Measurements from ENCODE around the gene CEP57. TPM values are rescaled to one million over a fixed set of nuclear protein-coding genes. Genes with fewer than 3 reads are reported as not detected.

The CEP57 gene
- total RNA-seq: 37.3 and 40.8 TPM in 2 replicates

DNA sequence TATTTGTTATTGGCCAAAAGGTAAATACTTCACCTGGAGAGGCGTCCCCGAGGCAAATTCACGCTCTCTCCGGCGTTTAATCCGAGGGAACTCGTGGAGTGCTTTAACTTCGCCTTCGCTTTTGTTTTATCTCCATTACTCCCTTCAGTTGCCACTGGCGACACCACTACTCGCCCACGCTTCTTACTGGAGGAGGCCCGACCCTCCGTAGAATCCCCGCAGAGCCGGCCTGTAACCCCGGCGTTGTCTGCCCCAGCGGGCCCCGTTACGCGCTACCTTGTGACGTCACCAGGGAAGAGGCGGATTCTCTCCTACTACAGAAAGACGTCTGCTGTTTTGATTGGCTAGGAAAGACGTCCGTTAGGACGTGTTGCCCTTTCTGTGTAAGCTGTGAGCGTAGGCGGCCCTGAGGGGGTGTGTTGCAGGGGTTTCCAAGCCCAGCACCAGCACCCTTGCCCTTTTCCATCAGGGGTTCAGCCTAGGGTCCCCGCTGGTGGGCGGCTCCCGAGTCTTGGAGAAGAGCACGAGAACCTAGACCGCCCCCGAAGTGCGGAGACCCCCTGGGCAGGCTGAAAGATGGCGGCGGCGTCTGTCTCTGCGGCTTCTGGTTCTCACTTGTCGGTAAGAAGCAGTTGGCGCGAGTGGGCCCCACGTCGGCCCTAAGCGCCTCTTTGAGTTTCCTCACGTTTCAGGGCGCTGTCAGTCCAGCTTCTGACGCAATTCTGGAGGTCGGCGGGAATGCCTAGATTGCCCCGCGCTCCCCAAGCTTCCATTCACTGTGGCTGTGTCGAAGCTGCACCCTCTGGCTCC, at the start of gene CEP57:
TSS of gene CEP57 (plus strand) at position 376 of the 810 bp plus-strand sequence. CDS start at position 577, 201 bp downstream.

DNA sequence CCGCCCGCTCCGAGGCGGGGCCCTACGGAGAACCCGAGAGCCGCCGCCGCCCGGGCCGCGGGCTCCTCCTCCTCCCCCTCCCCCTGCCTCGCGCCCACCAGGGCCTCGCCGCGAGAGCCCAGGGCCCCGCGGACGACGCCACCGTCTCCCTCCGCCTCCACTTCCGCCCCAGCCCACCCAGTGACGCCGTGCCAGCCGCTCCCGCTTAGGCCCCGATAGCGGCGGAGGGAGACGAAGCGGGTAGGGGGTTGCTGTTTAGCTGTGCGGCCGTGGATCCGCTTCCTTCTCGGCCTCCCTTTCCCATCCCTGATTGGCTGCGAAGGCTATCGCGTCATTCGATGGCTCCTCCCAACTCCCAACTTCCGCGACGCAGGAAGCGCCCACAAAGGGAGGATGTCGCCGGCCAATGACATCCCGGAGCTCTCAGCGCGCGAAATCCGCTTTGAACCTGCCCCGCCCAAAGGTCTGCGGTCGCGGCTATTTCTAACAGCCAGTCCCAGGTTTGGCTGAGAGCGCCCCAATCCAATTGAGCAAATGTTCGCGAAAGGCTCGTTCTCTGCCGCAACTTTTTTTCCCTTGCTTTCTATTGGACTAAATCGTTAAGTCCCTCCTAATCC, 684 bp upstream of the CEP57 start, which contains the start of gene FAM76B:
TSS of gene FAM76B (minus strand) at position 277 of the 617 bp plus-strand sequence. CDS start 304 bp downstream, outside the sequence.

Other genes starting within 250 kb of the CEP57 start
- 13.1 and 16.2 TPM in 2 replicates for gene FAM76B, start 716 bp upstream of the CEP57 start, total RNA-seq
- gene MTMR2, start 133.6 kb downstream of the CEP57 start, total RNA-seq: 23.5 and 29.2 TPM in 2 replicates

All from smooth muscle cell of bladder (primary cell).